BLaER1 (cell line): ENCODE data around the gene SIX4.
A peak's percentile ranks its signal among the peaks of the same experiment; 100 is the strongest.

Source experiments
- H3K27ac ChIP-seq: shearing (Covaris generic); formaldehyde crosslinking; 2 replicates; pipeline ENCODE4 v1.8.1; 2022
- H3K27me3 ChIP-seq: shearing (Covaris generic); formaldehyde crosslinking; 2 replicates; pipeline ENCODE4 v1.8.1; 2022
- H3K36me3 ChIP-seq: shearing (Covaris generic); formaldehyde crosslinking; 2 replicates; pipeline ENCODE4 v1.8.1; 2022
- H3K4me1 ChIP-seq: shearing (Covaris generic); formaldehyde crosslinking; 2 replicates; pipeline ENCODE4 v1.8.1; 2022
- H3K4me2 ChIP-seq: shearing (Covaris generic); formaldehyde crosslinking; 2 replicates; pipeline ENCODE4 v1.8.1; 2022
- H3K4me3 ChIP-seq: shearing (Covaris generic); formaldehyde crosslinking; 2 replicates; pipeline ENCODE4 v1.8.1; 2022
- H3K9ac ChIP-seq: shearing (Covaris generic); formaldehyde crosslinking; 2 replicates; pipeline ENCODE4 v1.8.1; 2022
- H3K9me3 ChIP-seq: shearing (Covaris generic); formaldehyde crosslinking; 2 replicates; pipeline ENCODE4 v1.8.1; 2022
- H4K20me1 ChIP-seq: shearing (Covaris generic); formaldehyde crosslinking; 2 replicates; pipeline ENCODE4 v1.8.1; 2022
- Cebpa-rat ChIP-seq: shearing (Covaris generic); IDR thresholded peaks from 2 replicates; pipeline ENCODE4 v1.8.1; 2022

SIX4 gene

GRCh38 chr14:60723907-60724618, at the start of gene SIX4:
TSS of gene SIX4 (minus strand) at chr14:60724351. CDS start at chr14:60724074, 277 bp downstream.
- H3K36me3 ChIP-seq: no peaks in the 10 kb centered on the region
- H3K4me3 ChIP-seq: peak within 1 kb of the TSS; percentile 65
- H3K4me1 ChIP-seq: peaks cover 21% of the 10 kb centered on the region
- TF ChIP-seq Cebpa-rat: no peak
- peaks cover 29% of the 10 kb centered on the region for H4K20me1 ChIP-seq
- H3K27me3 ChIP-seq: peaks cover 70% of the 10 kb centered on the region
- peak within 1 kb of the TSS; percentile 95 for H3K4me2 ChIP-seq
- no peak within 1 kb of the TSS for H3K27ac ChIP-seq
- peaks cover 10% of the 10 kb centered on the region for H3K9me3 ChIP-seq
- H3K9ac ChIP-seq: no peak within 1 kb of the TSS

GRCh38 chr14:60773558-60773957, 49.4 kb upstream of the SIX4 start:
- Histone ChIP-seq H3K27ac (no peak overlapping the region), H3K9ac (no peak overlapping the region), H4K20me1 (peaks cover 45% of the 10 kb centered on the region), H3K4me3 (no peak overlapping the region), H3K36me3 (no peaks in the 10 kb centered on the region), H3K4me1 (no peaks in the 10 kb centered on the region), H3K27me3 (no peaks in the 10 kb centered on the region), H3K4me2 (no peak overlapping the region), H3K9me3 (no peaks in the 10 kb centered on the region)
- TF ChIP-seq Cebpa-rat: no peak

- peaks cover 34% of the 10 kb centered on the region for H4K20me1 ChIP-seq
- no peaks in the 10 kb centered on the region for H3K36me3 ChIP-seq
- H3K4me3 ChIP-seq: no peak overlapping the region
- no peak for TF ChIP-seq Cebpa-rat
- no peaks in the 10 kb centered on the region for H3K9me3 ChIP-seq
- H3K4me1 ChIP-seq: no peaks in the 10 kb centered on the region
- no peaks in the 10 kb centered on the region for H3K27me3 ChIP-seq
- no peak overlapping the region for H3K27ac ChIP-seq
- no peak overlapping the region for H3K9ac ChIP-seq
- no peak overlapping the region for H3K4me2 ChIP-seq
Observed at GRCh38 chr14:60771117-60771516, 47.0 kb upstream of the SIX4 start.

- no peak overlapping the region for H3K4me2 ChIP-seq
- H4K20me1 ChIP-seq: peaks cover 33% of the 10 kb centered on the region
- no peak overlapping the region for H3K27ac ChIP-seq
- H3K9ac ChIP-seq: no peak overlapping the region
- H3K27me3 ChIP-seq: no peaks in the 10 kb centered on the region
- H3K4me3 ChIP-seq: no peak overlapping the region
- no peak for TF ChIP-seq Cebpa-rat
- H3K4me1 ChIP-seq: no peaks in the 10 kb centered on the region
- H3K36me3 ChIP-seq: no peaks in the 10 kb centered on the region
- no peaks in the 10 kb centered on the region for H3K9me3 ChIP-seq
Observed at GRCh38 chr14:60768602-60769001, 44.5 kb upstream of the SIX4 start.

GRCh38 chr14:60760644-60761364, 36.7 kb upstream of the SIX4 start:
- peaks cover 89% of the 10 kb centered on the region for H4K20me1 ChIP-seq
- no peak overlapping the region for H3K9ac ChIP-seq
- no peaks in the 10 kb centered on the region for H3K27me3 ChIP-seq
- H3K4me1 ChIP-seq: peaks cover 22% of the 10 kb centered on the region
- H3K27ac ChIP-seq: no peak overlapping the region
- no peak for TF ChIP-seq Cebpa-rat
- no peaks in the 10 kb centered on the region for H3K9me3 ChIP-seq
- H3K4me2 ChIP-seq: no peak overlapping the region
- no peaks in the 10 kb centered on the region for H3K36me3 ChIP-seq
- H3K4me3 ChIP-seq: no peak overlapping the region

- TF ChIP-seq Cebpa-rat: no peak
- no peaks in the 10 kb centered on the region for H3K27me3 ChIP-seq
- no peak overlapping the region for H3K4me2 ChIP-seq
- peaks cover 95% of the 10 kb centered on the region for H4K20me1 ChIP-seq
- H3K27ac ChIP-seq: no peak overlapping the region
- H3K36me3 ChIP-seq: no peaks in the 10 kb centered on the region
- H3K4me3 ChIP-seq: no peak overlapping the region
- no peaks in the 10 kb centered on the region for H3K9me3 ChIP-seq
- H3K4me1 ChIP-seq: peaks cover 22% of the 10 kb centered on the region
- no peak overlapping the region for H3K9ac ChIP-seq
Observed at GRCh38 chr14:60760209-60760608, 36.1 kb upstream of the SIX4 start.

- Histone ChIP-seq H4K20me1 (peaks cover 96% of the 10 kb centered on the region), H3K36me3 (no peaks in the 10 kb centered on the region), H3K4me2 (peak overlapping the region; percentile 69), H3K9me3 (no peaks in the 10 kb centered on the region), H3K27me3 (no peaks in the 10 kb centered on the region), H3K4me1 (peaks cover 34% of the 10 kb centered on the region), H3K9ac (no peak overlapping the region), H3K4me3 (no peak overlapping the region), H3K27ac (no peak overlapping the region)
- no peak for TF ChIP-seq Cebpa-rat
Observed at GRCh38 chr14:60758885-60759284, 34.7 kb upstream of the SIX4 start.

GRCh38 chr14:60757567-60758002, 33.4 kb upstream of the SIX4 start:
- H3K36me3 ChIP-seq: no peaks in the 10 kb centered on the region
- no peak overlapping the region for H3K9ac ChIP-seq
- no peaks in the 10 kb centered on the region for H3K27me3 ChIP-seq
- no peak for TF ChIP-seq Cebpa-rat
- peaks cover 47% of the 10 kb centered on the region for H3K4me1 ChIP-seq
- H3K4me3 ChIP-seq: no peak overlapping the region
- no peaks in the 10 kb centered on the region for H3K9me3 ChIP-seq
- H3K27ac ChIP-seq: no peak overlapping the region
- peak overlapping the region; percentile 69 for H3K4me2 ChIP-seq
- peaks cover 97% of the 10 kb centered on the region for H4K20me1 ChIP-seq

- H3K4me1 ChIP-seq: peaks cover 54% of the 10 kb centered on the region
- no peak overlapping the region for H3K27ac ChIP-seq
- no peaks in the 10 kb centered on the region for H3K36me3 ChIP-seq
- 0 out of 2 replicates have a peak overlapping the region, but pooled peaks have one; percentile 69 for H3K4me2 ChIP-seq
- H3K9ac ChIP-seq: no peak overlapping the region
- H3K9me3 ChIP-seq: no peaks in the 10 kb centered on the region
- peaks cover 99% of the 10 kb centered on the region for H4K20me1 ChIP-seq
- no peak overlapping the region for H3K4me3 ChIP-seq
- H3K27me3 ChIP-seq: no peaks in the 10 kb centered on the region
- no peak for TF ChIP-seq Cebpa-rat
Observed at GRCh38 chr14:60756847-60757246, 32.7 kb upstream of the SIX4 start.
